Cardiac fibroblast (primary cell): ENCODE measurements around the gene MET.
"Not testable (repeated sequence)": the region's sequence is repeated elsewhere in the genome, so short reads cannot be mapped to it uniquely, and the experiment has no call there.

ENCODE experiments used
- DNase-seq, 2 donors: peaks; one replicate each; pipeline versions ENCODE4 v3.0.0 to v3.0.0-alpha.2; 2010; ENCODE audit warnings: low read depth in 2 of 2
- H3K4me3 ChIP-seq, 2 donors: replicated peaks in 1 of 2; 1 replicate in 1 of 2; 2 replicates in 1 of 2; pipeline ENCODE4 v1.5.1; 2011; ENCODE audit warnings: low read depth in 2 of 2, low read length in 2 of 2, mild to moderate bottlenecking in 2 of 2, moderate library complexity in 1 of 2
- CTCF ChIP-seq: IDR thresholded peaks from one replicate; pipeline ENCODE4 v1.5.1; 2011; ENCODE audit warnings: low read depth, mild to moderate bottlenecking, low read length, inconsistent platforms

MET gene

GRCh38 chr7:116752305-116753074, 80.5 kb downstream of the MET start:
- no peak overlapping the region for H3K4me3 ChIP-seq
- TF ChIP-seq CTCF = no peak
- no peak for DNase-seq

- H3K4me3 ChIP-seq = no peak overlapping the region
- no peak for TF ChIP-seq CTCF
- no peak for DNase-seq
These were observed 81.1 kb downstream of the MET start for GRCh38 chr7:116753130-116753529.

DNA sequence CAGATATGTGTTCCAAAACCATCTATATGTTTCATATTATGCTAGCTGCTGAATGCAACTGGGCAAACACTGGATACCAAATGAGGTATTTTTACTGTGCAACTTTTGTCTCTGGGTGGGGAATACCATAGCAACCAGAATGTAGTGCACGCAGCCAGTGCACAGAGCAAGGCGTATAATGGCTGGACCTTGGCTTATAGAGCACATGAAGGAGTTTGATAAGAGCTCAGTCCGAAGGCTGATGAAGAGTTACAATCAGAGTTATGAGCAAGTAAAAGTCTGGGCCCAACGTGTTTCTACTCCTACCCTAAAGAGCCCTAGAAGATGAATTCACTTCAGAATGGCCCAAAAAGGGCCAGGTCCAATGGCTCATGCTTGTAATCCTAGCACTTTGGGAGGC, 82.2 kb downstream of the MET start:
- no peak overlapping the region for H3K4me3 ChIP-seq
- DNase-seq = no peak
- no peak for TF ChIP-seq CTCF

DNA sequence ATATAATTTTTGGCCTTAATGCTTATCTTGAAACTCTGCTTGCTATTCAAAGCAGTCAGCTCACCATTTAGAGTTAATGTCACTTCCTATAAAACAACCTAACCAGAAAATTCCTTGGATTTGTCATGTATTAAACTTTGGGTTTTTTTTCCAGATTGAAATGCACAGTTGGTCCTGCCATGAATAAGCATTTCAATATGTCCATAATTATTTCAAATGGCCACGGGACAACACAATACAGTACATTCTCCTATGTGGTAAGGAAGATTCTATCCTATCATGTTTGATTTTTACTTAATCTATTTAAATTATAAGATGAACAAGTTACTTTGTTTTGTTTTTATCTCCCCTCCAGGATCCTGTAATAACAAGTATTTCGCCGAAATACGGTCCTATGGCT, 85.3 kb downstream of the MET start:
- TF ChIP-seq CTCF = no peak
- H3K4me3 ChIP-seq = no peak overlapping the region
- DNase-seq = no peak

- not testable (repeated sequence) for H3K4me3 ChIP-seq, DNase-seq
These were observed 87.6 kb downstream of the MET start for GRCh38 chr7:116759642-116760041.

DNA sequence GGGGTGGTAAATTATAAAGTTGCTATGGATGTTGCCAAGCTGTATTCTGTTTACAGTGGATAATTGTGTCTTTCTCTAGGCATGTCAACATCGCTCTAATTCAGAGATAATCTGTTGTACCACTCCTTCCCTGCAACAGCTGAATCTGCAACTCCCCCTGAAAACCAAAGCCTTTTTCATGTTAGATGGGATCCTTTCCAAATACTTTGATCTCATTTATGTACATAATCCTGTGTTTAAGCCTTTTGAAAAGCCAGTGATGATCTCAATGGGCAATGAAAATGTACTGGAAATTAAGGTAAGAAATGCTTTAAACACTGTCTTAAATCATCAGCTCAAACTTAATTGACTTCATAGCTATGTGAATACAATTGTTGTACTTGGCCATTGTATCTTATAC, 91.0 kb downstream of the MET start:
- DNase-seq = no peak
- no peak for TF ChIP-seq CTCF
- no peak overlapping the region for H3K4me3 ChIP-seq

- TF ChIP-seq CTCF = no peak
- no peak for DNase-seq
- H3K4me3 ChIP-seq = no peak overlapping the region
These were observed 91.7 kb downstream of the MET start for GRCh38 chr7:116763647-116764046.
